Measurements from ENCODE around the gene RPS6KA3. TPM values are rescaled to one million over a fixed set of nuclear protein-coding genes. Genes with fewer than 3 reads are reported as not detected.
"Not testable (repeated sequence)": the region's sequence is repeated elsewhere in the genome, so short reads cannot be mapped to it uniquely, and the experiment has no call there.

Gene RPS6KA3
- polyA plus RNA-seq, 1 experiment: 15.4 TPM

DNA sequence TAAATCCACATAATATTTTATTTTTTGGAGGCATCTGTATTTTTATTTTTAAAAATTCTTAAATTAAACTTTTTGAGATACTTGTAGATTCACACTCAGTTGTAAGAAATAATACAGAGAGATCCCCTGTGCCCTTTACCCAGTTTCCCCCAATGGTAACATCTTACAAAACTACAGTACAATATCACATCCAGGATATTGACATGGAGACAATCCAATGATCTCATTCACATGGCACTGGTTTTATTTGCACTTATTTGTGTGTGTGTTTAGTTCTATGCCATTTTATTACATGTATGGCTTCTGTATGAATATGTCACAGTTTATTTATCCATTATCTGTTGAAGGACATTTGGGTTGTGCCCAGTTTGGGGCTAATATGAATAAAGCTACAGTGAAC lies 89.6 kb downstream of the RPS6KA3 start:
- DNase-seq (ENCODE audit: low read depth): no peak
- TF ChIP-seq, protein P1, sequence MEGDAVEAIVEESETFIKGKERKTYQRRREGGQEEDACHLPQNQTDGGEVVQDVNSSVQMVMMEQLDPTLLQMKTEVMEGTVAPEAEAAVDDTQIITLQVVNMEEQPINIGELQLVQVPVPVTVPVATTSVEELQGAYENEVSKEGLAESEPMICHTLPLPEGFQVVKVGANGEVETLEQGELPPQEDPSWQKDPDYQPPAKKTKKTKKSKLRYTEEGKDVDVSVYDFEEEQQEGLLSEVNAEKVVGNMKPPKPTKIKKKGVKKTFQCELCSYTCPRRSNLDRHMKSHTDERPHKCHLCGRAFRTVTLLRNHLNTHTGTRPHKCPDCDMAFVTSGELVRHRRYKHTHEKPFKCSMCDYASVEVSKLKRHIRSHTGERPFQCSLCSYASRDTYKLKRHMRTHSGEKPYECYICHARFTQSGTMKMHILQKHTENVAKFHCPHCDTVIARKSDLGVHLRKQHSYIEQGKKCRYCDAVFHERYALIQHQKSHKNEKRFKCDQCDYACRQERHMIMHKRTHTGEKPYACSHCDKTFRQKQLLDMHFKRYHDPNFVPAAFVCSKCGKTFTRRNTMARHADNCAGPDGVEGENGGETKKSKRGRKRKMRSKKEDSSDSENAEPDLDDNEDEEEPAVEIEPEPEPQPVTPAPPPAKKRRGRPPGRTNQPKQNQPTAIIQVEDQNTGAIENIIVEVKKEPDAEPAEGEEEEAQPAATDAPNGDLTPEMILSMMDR (IDR thresholded peaks at IDR 0.05; ENCODE audit: insufficient read depth, low read depth, low read length): no peak
- Histone ChIP-seq H3K4me3 (ENCODE audit: low read depth, low read length) (no peak overlapping the region), H3K27me3 (ENCODE audit: control insufficient read depth, insufficient read depth, low read length) (no peaks in the 10 kb centered on the region), H3K36me3 (ENCODE audit: control insufficient read depth, insufficient read depth, low read length) (no peaks in the 10 kb centered on the region)
- ChIA-PET CTCF (no interaction called here), POLR2A (no interaction called here)

DNA sequence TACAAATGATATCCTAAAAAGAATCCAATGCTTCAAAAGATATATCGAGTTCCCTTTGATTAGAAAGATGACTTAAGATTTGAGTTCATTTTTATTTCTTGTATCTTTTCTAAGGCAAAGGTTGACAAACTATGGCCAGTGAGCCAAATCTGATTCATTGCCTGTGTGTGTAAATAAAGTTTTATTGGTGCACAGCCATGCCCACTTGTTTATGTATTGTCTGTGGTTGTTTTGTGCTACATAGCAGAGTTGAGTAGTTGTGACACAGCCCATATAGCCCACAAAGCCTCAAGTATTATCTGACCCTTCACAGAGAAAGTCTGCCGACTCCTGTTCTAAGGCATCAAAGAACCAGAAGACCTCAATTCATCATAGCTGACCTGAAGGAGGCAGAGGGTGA lies 92.9 kb downstream of the RPS6KA3 start:
- POLR2A ChIA-PET: no interaction called here
- no peak overlapping the region for H3K4me3 ChIP-seq (ENCODE audit: low read depth, low read length)
- TF ChIP-seq, protein P1 (IDR thresholded peaks at IDR 0.05; ENCODE audit: insufficient read depth, low read depth, low read length): no peak
- no peaks in the 10 kb centered on the region for H3K27me3 ChIP-seq (ENCODE audit: control insufficient read depth, insufficient read depth, low read length)
- CTCF ChIA-PET: no interaction called here
- DNase-seq (ENCODE audit: low read depth): no peak
- H3K36me3 ChIP-seq (ENCODE audit: control insufficient read depth, insufficient read depth, low read length): no peaks in the 10 kb centered on the region

DNA sequence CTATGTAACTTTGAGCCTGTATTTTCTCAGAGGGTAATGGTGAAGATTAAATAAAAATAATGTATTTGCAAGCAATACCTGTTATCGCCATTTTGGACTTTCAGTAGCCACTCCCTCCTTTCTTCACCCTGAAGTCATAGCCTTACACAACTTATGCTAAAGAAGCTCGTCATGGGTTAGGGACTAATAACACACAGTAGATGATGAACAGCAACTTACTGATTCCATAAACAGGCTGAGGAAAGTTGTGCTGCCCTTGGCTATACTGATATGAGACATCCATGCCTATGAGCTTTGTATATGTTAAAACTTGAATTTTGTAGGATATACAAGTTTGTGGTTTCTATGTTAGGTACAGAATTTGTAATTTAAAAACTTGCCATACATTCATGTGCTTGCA lies 93.4 kb downstream of the RPS6KA3 start:
- Histone ChIP-seq H3K27me3 (ENCODE audit: control insufficient read depth, insufficient read depth, low read length) (no peaks in the 10 kb centered on the region), H3K36me3 (ENCODE audit: control insufficient read depth, insufficient read depth, low read length) (no peaks in the 10 kb centered on the region), H3K4me3 (ENCODE audit: low read depth, low read length) (no peak overlapping the region)
- ChIA-PET CTCF (no interaction called here), POLR2A (no interaction called here)
- DNase-seq (ENCODE audit: low read depth): no peak
- TF ChIP-seq, protein P1 (IDR thresholded peaks at IDR 0.05; ENCODE audit: insufficient read depth, low read depth, low read length): no peak

DNA sequence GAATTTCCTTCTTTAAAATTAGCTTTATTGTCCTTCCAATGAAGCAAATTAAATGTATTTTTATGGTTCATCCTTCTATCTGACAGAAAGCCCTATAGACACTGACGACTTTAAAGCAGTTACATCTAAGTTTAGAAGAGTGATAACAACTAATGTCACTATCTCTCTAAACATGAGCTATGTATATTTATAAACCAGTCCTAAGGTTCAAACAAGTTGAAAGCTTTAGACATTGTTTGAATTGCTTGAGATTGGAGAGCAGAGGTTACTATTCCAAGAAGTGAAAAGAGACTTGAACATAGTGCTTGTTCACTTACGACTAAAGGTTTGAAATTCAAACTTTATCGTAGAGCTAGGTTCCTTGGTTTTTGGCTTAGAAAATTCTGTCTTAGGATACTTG lies 94.8 kb downstream of the RPS6KA3 start:
- no peak for DNase-seq (ENCODE audit: low read depth)
- CTCF ChIA-PET: no interaction called here

DNA sequence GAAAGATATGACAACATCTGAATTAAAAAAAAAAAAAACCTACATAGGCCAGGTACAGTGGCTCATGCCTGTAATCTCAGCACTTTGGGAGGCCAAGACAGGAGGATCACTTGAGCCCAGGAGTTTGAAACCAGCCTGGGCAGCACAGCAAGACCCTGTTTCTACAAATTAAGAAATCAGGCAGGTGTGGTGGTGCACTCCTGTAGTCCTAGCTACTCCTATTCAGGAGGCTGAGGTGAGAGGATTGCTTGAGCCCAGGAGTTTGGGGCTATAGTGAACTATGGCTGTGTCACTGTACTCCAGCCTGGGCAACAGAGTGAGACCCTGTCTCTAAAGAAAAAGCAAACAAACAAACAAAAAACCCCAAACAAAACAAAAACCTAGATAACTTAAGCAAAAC lies 104.2 kb downstream of the RPS6KA3 start:
- H3K4me3 ChIP-seq (ENCODE audit: low read depth, low read length); CTCF ChIA-PET; DNase-seq (ENCODE audit: low read depth); H3K36me3 ChIP-seq (ENCODE audit: control insufficient read depth, insufficient read depth, low read length); H3K27me3 ChIP-seq (ENCODE audit: control insufficient read depth, insufficient read depth, low read length); POLR2A ChIA-PET: not testable (repeated sequence)

More for the DNA sequence above, 94.8 kb downstream of the RPS6KA3 start:
- POLR2A ChIA-PET: no interaction called here
- no peaks in the 10 kb centered on the region for H3K27me3 ChIP-seq (ENCODE audit: control insufficient read depth, insufficient read depth, low read length)
- no peaks in the 10 kb centered on the region for H3K36me3 ChIP-seq (ENCODE audit: control insufficient read depth, insufficient read depth, low read length)
- H3K4me3 ChIP-seq (ENCODE audit: low read depth, low read length): no peak overlapping the region
- TF ChIP-seq, protein P1 (IDR thresholded peaks at IDR 0.05; ENCODE audit: insufficient read depth, low read depth, low read length): no peak

DNA sequence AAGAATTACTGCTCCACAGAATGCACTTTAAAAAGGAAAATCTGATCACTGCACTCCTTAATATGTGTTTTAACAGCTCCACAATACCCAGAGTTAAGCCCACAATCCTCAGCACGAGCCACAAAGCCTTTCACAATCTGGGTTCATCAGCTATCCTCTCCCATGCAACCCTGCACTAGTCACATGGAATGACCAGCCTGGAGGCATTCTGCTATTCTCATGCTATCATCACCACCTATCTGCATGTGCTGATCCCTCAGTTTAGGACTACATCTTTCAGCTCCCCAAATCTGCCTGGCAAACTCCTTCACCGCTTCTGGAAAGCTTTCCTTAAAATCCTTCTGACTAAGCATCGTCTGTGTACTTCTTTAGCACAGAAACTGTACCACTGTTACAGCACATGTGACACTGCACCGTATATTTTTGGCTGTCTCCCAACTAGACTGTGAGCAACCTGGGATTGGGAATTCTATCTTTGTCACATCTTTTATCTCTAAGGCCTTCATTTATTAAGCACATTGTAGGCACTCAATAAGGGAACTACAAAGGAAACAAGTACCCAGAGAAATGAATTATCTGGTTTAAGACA lies 106.8 kb downstream of the RPS6KA3 start:
- CTCF ChIA-PET: no interaction called here
- TF ChIP-seq, protein P1 (IDR thresholded peaks at IDR 0.05; ENCODE audit: insufficient read depth, low read depth, low read length): no peak
- H3K36me3 ChIP-seq (ENCODE audit: control insufficient read depth, insufficient read depth, low read length): peaks cover 1% of the 10 kb centered on the region; the same call in 1 of the 2 replicates
- H3K4me3 ChIP-seq (ENCODE audit: low read depth, low read length): no peak overlapping the region
- POLR2A ChIA-PET: no interaction called here
- DNase-seq (ENCODE audit: low read depth): no peak
- no peaks in the 10 kb centered on the region for H3K27me3 ChIP-seq (ENCODE audit: control insufficient read depth, insufficient read depth, low read length)
